ENCODE measurements around the gene HTRA2.
"Not testable (repeated sequence)": the region's sequence is repeated elsewhere in the genome, so short reads cannot be mapped to it uniquely, and the experiment has no call there.

HTRA2 gene

DNA sequence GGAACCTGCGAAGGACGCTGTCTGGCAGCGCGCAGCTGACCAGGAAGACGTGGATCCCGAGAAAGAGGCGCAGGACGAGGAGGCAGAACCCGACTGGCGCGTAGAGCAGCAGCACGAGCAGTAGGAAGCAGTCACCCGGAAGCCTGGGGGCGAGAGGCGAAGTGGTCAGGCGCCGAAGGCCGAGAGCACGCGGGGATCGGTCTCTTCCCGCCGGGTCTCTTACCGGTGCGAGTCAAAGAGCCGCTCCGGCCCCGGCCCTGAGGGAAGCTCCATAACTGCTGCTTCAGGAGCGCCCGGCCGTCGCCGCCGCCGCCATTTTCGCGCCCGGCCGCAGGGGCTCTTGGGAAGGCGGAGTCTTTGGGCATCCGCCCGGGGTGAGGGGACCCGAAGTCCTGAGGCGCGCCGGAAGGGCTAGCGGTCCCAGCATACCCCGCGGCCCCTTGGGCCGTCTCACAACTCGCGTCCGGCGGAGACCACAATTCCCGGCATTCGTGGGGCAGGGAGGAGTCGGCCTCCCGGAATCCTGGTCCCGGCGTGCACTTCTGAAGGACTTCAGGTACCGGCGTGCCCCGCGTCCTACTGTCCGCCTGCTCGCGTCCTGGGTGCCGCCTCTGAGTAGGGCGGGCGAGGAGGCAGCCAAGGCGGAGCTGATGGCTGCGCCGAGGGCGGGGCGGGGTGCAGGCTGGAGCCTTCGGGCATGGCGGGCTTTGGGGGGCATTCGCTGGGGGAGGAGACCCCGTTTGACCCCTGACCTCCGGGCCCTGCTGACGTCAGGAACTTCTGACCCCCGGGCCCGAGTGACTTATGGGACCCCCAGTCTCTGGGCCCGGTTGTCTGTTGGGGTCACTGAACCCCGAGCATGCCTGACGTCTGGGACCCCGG, at the start of gene HTRA2, which contains the start of gene AUP1:
Gene HTRA2, plus strand, starts transcription at position 577 of the 882 bp plus-strand sequence. Its CDS starts 74 bp downstream, at position 651.
Gene AUP1, minus strand, starts transcription at position 350 of the 882 bp plus-strand sequence. Its CDS starts 77 bp downstream, at position 273.
- DNase-seq (ENCODE audit: insufficient read length, low spot score) (peak; percentile 97), FAIRE-seq (peak; percentile 91)

DNA sequence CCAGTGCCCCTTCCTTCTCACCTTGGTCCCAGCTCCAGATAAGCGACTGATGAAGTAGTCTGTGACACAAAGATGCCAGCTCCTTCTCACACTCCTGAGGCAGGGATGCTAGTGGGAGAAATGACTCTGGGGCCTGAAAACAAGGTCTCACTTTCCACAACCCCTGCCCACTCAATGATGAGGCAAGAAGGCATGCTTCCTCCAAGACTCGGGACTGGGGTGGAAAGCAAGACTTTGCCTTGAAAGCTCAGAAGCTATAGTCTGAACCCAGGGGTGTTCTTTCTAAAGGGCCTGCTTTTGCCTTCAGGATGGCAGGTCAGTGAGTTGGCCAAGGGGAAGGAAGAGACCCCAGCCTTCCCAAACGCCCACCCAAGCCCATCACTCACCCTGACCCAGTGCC, 48.3 kb upstream of the HTRA2 start:
- DNase-seq (ENCODE audit: insufficient read length, low spot score) = no peak

DNA sequence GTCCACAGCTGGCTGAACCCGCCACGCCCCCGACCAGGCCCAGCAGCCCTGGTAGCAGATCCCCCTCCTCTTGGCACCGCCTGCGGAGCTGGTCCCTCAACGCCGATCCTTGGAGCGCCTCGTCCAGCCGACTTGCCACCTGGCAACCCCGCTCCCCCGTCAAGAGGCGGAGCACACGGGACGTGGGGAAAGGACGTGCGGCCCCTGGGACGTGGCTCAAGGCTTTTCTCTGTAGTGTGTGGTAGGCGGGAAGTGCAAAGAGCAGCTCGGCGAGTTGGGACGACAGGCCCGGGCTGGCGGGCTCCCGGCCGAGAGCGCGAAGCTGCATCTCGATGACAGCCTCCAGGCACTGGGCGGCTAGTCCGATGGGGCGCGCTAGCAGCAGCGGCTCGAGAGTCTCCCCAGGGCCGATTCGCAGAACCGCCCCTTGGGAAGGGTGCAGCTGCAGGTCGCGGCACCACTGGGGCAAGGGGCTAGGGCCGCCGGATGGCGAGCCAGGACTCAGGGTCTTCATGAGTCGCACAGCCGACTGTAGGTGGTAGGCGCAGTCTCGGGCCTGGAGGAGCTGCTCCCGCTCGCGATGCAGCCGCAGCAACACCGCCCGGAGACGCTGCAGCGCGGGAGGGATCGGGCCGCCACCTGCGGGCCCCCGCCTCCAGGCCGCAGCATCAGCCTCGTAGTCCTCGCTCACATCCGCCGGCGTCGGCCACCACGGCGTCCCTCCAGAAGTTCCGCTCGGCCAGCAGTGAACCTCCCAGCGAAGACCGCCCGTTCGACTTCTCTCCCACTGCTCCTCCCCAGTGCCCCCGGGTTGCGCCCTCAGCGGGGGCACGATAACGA, 47.6 kb upstream of the HTRA2 start:
- no peak for FAIRE-seq
- DNase-seq (ENCODE audit: insufficient read length, low spot score) = no peak

More for the DNA sequence above, 48.3 kb upstream of the HTRA2 start:
- no peak for FAIRE-seq

DNA sequence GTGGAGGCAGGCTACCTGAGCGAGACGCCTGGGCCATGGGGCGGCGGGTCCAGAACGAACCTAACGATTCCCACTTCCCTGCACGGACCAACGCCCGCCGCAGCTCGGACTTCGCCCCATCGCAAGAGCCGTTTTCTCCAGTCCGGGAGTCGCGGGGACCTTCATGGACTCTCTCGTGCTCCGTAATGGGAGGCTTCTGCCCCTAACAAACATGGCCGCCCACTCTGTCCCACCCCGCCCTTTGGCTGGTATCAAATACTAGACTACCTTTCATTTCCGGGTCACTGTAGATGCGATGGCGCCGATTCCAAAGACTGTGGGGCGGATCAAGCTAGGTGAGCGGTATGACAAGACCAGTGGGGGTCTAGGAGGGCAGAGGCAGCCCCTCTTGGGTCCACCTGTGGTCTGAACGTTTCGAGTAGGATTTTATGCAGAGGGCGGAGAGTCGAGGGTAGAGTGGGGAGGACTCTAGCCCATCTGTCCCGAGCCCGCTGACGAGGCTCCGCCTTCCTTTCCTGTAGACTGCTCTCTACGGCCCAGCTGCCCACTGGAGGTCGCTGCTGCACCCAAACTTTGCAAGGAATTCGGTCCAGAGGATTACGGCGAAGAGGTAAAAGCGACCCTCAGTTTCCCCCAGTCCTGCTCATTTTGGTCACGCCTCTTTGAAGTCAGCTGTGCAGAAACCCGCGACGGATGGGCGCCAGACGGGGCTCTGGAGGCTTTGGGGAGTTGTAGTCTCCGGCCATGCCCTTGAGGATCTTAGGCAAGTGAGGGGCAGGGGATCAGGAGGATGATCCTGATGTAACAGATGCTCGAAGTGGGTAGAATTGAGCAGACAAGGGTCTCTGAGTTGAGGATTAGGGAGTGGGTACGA, 46.7 kb upstream of the HTRA2 start, which contains the start of the genes CCDC142 and TTC31:
Gene CCDC142, minus strand, starts transcription at position 198 of the 874 bp plus-strand sequence. Its CDS starts 161 bp downstream, at position 37.
Gene TTC31, plus strand, starts transcription at position 281 of the 874 bp plus-strand sequence. Its CDS starts 15 bp downstream, at position 296.
- FAIRE-seq (peak; percentile 97), DNase-seq (ENCODE audit: insufficient read length, low spot score) (peak; percentile 87)

DNA sequence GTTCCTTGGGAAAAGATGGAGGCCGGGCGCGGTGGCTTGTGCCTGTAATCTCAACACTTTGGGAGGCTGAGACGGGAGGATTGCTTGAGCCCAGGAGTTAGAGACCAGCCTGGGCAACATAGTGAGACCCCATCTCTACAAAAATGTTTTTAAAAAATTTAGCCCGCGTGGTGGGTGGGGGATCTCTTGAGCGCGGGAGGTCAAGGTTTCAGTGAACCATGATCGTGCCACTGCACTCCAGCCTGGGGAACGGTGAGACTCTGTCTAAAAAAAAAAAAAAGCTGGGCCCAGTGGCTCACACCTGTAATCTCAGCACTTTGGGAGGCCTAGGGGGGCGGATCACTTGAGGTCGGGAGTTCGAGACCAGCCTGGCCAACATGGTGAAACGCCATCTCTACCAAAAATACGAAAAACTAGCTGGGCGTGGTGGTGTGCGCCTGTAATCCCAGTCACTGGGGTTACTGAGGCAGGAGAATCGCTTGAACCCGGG, 46.0 kb upstream of the HTRA2 start:
- DNase-seq (ENCODE audit: insufficient read length, low spot score); FAIRE-seq: not testable (repeated sequence)

DNA sequence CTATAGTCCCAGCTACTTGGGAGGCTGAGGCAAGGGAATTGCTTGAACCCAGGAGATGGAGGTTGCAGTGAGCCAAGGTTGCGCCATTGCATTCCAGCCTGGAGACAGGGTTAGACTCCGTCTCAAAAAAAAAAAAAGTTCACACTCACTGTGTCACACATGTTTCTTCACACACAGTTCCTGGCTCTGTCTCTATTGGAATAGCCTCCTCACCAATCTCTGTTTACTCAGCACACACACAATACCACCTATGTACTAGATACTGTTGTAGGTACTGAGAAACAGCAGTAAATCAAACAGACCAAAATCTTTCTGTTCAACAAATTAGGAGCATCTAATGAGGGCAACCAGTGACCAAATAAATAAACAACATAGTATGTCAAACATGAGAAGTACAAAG, 43.6 kb upstream of the HTRA2 start:
- FAIRE-seq (no peak), DNase-seq (ENCODE audit: insufficient read length, low spot score) (no peak)

DNA sequence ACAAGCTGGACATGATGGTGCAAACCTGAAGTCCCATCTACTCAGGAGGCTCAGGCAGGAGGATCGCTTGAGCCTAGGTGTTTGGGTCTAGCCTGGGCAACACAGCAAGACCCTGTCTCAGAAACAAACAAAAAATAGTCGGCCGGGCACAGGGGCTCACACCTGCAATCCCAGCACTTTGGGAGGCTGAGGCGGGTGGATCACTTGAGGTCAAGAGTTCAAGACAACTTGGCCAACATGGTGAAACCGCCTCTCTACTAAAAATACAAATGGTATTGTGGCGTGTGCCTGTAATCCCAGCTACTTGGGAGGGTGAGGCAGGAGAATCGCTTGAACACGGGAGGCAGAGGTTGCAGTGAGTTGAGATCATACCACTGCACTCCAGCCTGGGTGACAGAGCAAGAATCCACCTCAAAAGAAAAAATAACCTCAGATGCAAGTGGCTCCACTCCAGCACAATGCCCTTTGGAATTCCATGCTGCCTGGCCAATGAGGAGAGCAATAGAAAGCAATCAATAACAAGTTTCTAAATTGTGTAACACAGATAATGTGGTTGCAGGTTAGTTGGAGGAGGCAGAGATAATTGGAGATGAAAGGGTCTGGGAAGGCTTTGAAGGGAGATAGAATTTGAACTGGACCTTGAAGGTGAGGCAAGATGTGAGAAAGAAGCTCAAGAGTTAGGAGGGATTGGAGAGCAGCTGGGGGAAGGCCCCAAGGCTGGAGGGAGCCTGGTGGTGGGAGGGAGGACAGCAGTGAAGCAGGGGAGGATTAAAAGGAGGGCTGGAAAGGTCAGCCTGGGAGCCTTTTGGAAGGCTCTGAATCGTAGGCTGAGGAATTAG, 40.9 kb upstream of the HTRA2 start:
- FAIRE-seq = no peak

DNA sequence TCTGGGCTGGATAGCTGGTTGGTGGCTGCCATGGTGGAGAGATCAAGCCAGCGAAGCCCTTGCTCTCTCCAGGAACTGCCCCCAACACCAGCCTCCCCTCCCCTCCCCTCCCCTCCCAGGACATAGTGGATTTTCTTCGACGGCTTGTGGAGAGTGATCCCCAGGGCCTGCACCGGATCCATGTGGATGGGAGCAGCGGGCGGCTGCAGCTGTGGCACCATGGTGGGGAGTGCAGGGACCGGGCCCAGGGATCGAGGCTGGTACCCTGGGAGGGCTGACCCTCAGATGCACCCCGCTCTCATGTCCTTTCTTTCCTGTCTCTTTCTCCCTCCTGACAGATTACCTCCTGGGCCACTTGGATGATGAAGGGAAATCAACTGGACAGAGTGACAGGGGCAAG, 39.8 kb upstream of the HTRA2 start:
- FAIRE-seq (no peak), DNase-seq (ENCODE audit: insufficient read length, low spot score) (no peak)

More for the DNA sequence above, 40.9 kb upstream of the HTRA2 start:
- no peak for DNase-seq (ENCODE audit: insufficient read length, low spot score)

DNA sequence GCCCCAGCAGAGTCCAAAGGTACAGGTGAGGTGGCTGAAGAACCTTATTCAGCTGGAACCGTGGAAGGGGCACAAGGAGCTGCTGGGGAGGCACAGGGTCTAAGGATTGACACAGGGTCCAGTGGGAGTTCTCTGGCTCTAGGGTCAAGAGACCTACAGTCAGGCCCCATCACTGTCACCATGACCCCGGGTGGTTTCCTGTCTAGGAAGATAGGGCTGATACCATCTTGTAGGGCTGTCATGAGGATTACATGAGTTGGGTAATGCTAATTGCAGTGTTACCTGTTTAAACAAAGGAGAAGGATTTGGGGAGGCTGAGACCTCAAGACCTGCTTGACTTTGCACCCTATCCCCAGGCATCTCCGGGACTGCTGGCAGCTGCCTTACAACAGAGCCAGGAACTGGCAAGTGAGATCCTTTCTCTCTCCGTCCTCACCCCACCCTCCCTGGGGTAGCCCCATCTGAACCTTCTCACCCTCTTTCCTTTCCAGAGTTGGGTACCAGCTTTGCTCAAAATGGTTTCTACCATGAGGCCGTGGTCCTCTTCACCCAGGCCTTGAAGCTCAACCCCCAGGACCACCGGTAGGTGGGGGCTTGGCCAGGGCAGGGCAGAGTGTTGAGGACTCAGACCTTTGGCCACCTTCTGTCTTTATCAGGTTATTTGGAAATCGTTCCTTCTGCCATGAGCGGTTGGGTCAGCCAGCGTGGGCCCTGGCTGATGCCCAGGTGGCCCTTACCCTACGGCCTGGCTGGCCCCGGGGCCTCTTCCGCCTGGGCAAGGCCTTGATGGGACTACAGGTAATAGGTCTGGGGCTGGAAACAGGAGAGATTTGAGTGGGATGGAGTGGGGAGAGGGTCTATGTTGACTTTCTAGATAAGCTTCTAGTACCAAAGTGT, 37.8 kb upstream of the HTRA2 start:
- FAIRE-seq (no peak), DNase-seq (ENCODE audit: insufficient read length, low spot score) (no peak)

DNA sequence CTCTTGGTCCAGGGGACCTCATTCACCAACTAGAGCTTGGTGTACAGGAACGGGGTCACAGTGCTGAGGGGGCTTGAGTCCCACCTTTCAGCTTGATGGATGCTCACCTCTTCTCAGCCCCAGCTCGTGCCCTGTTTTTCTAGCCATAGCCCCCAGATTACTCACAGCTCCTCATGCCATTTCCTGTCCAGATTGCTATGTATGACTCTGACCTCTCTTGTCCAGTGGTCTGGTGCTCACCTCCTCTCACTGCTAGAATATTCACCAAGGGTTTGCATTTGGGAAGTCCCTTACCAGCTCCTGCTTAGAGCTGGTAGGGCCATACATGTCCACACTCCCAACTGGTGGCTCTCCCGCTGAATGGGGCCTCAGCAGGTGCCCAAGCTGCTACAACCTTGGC, 36.2 kb upstream of the HTRA2 start:
- FAIRE-seq = no peak
- DNase-seq (ENCODE audit: insufficient read length, low spot score) = no peak

DNA sequence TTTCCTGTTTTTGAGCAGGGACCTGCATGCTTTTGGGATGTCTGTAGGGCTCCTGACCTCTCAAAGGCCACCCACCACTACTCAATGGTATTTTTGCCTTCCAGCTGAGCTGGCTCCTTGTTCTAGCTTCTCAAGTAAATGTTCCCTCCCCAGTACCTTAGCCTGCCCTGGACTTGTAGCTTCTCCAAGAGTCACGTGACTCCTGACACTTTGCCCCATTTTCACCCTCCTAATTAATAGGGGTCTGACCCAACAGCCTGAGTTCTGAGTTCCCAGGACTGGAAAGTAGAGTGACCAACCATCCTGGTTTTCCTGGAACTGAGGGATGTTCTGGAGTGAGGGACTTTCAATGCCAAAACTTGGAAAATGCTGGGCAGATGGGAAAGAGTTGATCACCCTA, 34.3 kb upstream of the HTRA2 start:
- FAIRE-seq (no peak), DNase-seq (ENCODE audit: insufficient read length, low spot score) (no peak)

DNA sequence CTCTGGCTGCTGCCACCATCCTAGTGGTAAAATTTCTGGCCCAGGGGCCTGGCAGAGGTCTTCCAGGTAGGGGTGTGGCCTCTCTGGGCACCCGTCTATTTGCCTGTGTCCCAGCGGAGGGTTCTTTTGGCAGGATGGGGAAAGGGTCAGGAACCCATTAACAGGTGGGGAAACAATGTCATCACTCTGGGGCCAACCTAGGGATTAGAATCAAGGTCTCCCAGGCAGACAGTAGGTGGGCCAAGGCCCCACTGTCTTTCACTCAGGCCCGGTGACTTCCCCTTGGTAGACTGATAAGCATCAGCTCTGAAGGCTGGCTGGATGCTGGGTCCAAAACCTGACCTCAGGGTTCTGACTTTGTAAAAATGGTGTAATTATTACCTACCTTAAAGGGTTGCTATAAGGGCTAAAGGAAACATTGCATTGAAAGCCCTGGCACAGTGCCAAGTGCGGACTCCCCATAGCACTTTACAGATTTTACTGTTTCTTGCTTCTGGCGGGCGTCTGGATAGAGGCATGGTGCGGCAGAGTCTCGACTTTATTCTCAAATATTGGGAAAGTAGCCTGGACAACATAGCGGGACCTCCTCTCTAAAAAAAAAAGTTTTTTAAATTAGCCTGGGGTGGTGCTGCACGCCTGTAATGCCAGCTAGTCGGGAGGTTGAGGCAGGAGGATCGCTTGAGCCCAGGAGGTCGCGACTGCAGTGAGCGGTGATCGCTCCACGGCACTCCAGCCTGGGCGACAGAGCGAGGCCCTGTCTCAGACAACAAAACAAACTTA, 32.5 kb upstream of the HTRA2 start:
- DNase-seq (ENCODE audit: insufficient read length, low spot score) = no peak
- FAIRE-seq = no peak

DNA sequence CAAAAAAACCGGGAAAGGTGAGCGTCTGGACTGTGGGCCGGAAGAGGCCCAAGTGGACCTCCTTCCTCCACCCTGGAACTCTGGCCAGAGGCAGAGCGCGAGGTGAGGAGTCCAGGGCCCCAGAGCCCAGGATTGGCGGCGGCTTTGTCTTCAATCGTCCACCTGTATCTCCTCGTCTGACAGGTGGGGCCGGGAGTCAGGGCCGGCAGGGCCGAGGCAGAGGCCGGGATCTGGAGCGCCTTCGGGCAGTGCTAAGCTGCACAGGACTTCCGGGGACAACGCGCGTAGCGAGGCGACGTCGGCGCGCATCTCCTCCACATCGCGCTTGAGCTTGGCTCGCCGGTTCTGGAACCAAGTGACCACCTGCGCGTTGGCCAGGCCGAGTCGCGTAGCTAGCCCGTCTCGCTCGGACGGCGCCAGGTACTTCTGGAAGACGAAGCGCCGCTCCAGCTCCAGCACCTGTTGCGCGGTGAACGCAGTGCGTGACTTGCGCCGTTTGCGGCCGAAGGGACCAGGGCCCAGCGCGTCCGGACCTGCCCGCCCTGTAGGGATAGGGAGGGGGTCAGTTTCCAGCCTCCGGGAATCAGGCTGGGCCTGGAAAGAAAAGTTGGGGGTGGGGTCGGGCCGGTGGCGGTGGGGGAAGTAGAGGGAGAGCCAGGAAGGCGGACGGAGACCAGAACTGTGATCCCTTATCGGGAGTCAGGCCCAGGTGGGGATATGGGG, 31.8 kb upstream of the HTRA2 start:
- DNase-seq (ENCODE audit: insufficient read length, low spot score) (no peak), FAIRE-seq (peak; percentile 55)

DNA sequence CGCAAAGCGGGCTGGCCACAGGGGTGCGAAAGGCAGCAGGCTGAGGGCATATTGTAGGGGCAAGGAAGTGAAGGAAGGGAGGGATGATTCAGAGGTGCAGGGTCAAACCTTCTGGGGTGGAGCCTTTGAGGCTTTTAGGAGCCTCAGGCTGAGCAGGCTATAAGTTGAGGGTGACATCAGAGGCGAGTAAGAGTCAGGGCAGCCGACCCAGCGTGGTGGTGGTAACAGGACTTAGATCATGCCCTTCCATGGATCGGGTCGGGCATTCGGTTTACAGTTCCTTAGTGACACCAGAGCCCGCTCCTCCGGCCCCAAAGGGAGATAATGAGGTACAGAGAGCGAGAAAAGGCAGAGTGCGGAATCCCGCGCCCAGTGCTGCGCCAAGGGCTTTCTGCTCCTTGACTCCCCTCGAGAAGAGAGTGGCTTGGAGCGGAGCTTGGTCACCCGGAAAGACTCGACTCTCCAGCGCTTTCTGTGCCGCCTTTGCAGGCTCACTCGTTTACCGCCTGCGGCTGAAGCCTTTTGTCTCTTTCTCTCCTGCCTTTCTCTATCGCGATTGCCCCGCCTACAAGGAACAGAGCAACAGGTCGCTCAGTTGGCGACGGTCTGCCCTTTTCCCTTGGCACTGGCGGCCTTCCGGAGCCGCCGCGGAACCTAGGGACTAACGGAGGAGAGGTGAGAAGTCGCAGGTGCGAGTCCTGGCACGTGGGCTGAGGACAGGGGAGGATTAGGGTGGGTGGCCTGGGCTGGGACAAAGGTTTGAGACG, 31.1 kb upstream of the HTRA2 start:
- FAIRE-seq (peak; percentile 47), DNase-seq (ENCODE audit: insufficient read length, low spot score) (no peak)

DNA sequence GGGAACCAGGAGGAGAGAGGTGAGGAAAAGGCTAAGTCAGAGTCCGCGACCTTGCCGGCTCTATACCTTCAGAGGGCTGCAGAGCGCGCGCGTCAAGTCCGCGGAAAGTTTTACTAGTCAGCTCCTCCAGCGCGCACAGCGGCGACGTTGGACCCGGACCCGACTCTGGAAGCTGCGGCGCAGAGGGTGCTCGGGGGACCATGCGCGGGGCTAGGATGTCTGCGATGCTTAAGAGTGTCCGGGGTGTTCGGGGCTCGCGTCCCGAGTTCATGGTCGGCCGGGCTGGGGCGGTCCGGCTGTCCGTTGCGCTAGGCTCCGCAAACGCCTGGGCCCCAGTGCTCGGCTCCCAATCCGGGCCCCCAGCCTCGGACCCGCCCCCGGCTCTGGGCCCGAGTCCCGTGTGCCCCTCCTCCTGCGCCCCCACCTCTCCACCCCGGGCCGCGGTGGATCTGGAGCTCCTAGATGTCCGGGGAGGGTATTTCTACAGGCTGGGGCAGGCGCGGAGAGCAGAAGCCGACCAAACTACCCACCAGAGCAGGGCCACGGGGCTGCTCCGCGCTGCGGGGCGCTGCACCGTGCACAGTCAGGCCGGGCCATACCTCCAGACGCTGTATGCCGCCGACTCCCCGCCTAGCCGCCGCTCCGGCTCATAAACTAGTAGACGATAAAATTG, 30.3 kb upstream of the HTRA2 start, which contains the start of gene LBX2:
Gene LBX2, minus strand, starts transcription at position 337 of the 673 bp plus-strand sequence. Its CDS starts 66 bp downstream, at position 271.
- DNase-seq (ENCODE audit: insufficient read length, low spot score) (no peak), FAIRE-seq (no peak)

All from GM19239 (cell line).